NCI-H1417 treated with DMSO at 0.1 percent for 48 hours (cell line): ENCODE results near the gene LYPD4.
A peak's percentile ranks its signal among the peaks of the same experiment; 100 is the strongest.

Source experiments
- DNase-seq: peaks from one replicate; lab custom pipeline; 2025; lab: John Stamatoyannopoulos, UW

LYPD4 gene

DNA sequence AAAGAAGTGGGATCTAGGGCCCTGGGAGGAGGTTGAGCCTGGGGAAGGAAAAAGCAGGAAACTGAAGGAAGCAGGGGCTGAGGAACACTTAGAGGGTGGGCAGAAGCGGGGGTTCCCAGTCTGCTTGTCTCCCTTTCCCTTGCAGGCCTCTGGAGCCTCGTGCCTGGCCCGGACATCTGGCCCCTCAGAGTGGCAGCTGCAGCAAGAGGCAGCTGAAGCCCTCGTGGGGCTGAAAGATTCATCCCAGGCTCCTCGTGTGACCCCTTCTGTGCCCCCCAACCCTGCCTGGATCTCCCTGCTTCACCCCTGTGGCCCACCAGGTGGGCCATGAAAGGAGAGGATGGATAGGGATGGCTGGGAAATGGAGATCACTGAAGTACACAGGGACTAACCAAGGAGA is 5.9 kb upstream of the LYPD4 start:
- no peak for DNase-seq

- no peak for DNase-seq
These were observed 4.6 kb upstream of the LYPD4 start for GRCh38 chr19:41849067-41849466.

GRCh38 chr19:41848666-41849065 is 4.2 kb upstream of the LYPD4 start:
- DNase-seq = no peak

GRCh38 chr19:41847351-41848105 is 3.0 kb upstream of the LYPD4 start:
- no peak for DNase-seq

- DNase-seq = no peak
These were observed 638 bp upstream of the LYPD4 start for GRCh38 chr19:41845051-41845590.

DNA sequence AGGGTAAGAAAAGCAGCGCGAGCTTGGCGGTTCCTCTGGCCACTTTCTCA is 343 bp upstream of the LYPD4 start, which contains the start of gene DMRTC2:
DMRTC2 (plus strand) TSS at position 42 of the 50 bp plus-strand sequence. CDS start 2,387 bp downstream, outside the sequence.
- DNase-seq = no peak

- DNase-seq = no peak
These were observed 1.1 kb downstream of the LYPD4 start for GRCh38 chr19:41843371-41843770.

DNA sequence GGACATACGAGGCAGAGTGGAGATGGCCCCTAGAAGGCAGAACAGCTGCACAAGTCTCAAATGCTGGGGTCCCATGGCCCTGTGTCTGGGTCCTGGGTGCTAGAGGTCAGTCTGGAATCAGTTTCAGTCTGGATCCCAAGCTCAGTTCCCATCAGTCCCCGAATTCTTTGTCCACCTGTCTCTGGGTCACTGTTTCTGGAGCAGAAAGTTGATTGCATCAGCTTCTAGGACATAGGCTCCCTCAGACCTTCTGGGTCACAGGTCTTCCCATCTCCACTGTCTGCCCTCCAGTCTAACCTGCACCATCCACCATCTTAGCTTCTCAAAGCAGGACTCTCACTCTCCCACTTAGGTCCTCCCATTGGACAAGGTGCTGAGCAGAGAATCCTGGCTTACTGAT is 5.3 kb downstream of the LYPD4 start:
- DNase-seq = no peak

DNA sequence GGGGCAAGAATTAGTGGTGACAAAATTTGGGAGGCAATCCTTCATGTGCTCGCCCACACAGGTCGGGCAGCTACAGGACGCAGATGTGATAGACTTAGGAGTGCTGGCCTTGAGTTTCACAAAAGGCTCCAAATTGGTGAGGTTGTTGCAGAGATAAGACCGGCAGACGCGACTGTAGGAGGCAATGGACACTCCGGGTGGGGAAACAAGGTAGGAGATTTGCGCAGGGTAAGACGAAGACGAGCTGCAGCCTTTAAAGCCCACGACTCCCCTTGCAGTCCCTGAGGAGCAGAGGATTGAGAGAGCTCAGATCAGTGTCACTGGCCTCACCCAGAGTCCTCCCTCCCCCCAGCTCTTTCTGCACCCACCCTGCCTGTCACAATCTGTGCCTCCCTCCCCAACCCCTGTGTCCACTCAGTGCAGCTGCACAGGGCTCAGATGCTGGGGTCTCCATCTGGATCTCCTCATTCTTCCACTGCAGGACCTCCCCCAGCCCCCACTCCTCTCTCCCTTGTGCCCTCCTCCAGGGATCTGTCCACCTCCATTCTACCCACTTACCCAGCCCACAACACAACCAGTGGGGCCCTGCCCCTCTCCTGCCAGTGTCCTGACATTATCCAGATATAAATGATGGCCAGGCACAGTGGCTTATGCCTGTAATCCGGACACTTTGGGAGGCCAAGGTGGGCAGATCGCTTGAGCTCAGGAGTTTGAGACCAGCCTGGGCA is 6.3 kb downstream of the LYPD4 start:
- no peak for DNase-seq

- DNase-seq = peak; percentile 15
These were observed 23.3 kb downstream of the LYPD4 start for GRCh38 chr19:41821003-41821735.

- no peak for DNase-seq
These were observed 27.7 kb downstream of the LYPD4 start for GRCh38 chr19:41816761-41817160.

DNA sequence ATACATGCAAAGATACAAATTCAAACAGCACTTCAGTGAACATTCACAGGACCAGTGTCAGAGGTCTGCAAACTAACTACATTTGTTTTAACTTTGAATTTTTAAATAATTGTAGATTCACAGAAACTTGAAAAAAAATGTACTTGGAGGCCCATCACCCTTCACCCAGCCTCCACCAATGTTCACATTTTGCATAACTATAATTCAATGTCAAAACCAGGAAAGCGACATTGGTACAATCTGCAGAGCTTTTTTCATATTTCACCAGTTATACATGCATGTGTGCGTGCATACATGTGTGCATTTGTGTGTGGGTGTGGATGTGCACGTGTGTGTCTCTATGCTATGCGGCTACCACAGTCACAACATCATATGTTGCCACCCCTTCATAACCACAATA is 29.2 kb downstream of the LYPD4 start:
- DNase-seq = no peak

DNA sequence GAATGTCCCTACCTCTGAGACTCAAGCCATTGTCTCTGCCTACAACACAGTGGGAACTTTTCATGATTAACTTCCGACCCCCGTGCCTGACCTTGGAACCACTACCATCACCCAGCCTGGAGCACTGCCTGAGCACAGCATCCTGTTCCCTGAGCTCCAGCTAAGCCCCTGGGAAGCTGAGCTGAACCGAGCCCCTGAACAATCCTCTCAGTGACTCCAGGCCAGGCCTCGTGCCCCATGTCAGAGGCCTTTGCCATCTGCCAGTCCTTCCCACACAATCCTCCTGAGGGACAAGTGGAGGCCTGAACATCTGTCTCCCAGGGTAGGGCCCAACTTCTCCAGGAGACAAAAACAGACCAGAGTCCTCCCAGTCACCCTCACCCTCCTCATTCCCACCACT is 30.6 kb downstream of the LYPD4 start:
- DNase-seq = no peak

- DNase-seq = no peak
These were observed 32.5 kb downstream of the LYPD4 start for GRCh38 chr19:41811981-41812380.

DNA sequence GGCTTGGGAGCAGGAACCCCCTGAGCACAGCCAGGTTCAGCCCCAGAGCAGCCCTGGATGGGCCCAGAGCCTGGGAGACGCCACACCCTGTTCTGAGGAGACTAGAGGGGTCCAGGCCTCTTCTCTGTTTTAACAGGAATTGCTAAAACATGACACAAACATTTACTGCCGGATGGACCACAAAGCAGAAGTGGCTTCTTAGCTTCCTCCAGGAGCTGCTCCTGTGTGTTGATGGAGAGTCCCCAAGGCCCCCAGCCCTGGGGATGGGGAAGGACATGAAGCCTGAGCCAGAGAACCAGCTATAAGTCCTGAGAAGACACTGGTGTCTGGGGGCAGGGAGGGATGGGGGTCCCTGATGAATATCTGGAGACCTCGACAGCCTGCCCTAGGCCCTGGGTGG is 33.4 kb downstream of the LYPD4 start:
- DNase-seq = no peak

DNA sequence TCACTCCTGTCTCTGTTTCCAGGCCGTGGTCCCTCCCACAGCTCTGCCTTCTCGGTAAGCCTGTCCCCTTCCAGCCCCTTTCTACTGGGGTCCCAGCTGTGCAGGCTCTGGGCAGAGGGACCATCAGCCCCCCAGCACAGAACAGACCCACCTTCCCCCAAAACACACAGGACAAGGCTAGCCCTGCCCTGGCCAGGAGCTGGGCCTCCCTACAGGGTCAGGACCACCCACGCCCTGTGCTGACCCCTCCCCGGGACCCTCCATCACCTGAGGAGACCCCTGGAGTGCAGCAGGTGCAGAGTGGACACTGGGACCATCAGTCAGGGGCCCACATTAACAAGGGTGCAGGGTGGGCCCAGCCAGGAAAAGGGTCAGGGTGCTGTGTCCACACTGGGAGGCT is 34.2 kb downstream of the LYPD4 start:
- no peak for DNase-seq

DNA sequence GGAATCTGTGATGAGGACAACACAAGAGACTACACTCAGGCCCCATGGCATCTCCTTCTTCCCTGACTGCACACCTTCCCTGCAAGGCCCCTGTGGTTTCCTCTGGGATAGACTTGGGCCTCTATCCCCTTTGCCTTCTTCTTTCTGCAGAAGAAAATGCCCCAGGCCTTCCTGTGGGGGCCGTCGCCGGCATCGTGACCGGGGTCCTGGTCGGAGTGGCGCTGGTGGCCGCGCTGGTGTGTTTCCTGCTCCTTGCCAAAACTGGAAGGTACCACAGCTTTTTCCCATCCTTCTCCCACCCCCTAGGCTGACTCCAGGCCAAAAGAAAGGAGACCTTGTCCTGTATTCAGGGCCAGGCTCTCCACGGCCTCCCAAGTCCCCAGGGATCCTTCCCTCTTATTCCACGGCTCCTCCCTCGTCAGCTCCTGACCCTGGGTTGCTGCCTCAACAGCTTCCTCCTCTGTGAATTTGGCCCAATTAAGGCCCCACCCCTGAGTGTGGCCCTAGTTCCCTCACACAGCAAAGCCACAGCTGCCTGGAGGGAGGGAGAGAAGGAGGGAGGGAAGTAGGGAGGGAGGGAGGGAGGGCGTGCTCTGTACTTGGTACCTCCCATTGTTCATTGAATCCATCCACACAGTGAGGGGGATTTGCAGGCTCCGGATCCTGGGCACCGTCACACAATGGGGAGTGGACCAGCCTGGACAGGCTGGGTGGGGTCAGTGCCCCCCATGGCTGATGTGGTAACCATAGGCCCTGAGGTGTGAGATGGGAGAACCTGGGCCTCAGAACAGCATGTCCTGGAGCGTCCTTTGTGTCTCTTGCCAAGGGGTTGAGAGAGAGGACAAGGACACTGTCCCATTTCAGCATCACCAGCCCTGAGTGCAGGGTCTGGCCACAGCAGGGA is 35.6 kb downstream of the LYPD4 start:
- DNase-seq = no peak

DNA sequence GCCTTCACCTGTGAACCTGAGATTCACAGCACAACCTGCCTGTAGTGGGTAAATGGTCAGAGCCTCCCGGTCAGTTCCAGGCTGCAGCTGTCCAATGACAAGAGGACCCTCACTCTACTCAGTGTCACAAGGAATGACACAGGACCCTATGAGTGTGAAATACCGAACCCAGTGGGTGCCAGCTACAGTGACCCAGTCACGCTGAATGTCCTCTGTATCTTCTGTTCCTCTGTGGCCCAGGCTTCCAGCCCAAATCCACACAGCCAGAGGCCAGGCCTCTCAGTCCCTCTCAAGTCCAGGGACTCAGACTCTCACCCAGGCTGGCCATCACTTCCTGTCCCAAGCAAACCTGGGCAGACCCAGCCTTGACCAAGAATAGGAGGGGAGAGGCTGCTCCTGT is 37.3 kb downstream of the LYPD4 start:
- no peak for DNase-seq

DNA sequence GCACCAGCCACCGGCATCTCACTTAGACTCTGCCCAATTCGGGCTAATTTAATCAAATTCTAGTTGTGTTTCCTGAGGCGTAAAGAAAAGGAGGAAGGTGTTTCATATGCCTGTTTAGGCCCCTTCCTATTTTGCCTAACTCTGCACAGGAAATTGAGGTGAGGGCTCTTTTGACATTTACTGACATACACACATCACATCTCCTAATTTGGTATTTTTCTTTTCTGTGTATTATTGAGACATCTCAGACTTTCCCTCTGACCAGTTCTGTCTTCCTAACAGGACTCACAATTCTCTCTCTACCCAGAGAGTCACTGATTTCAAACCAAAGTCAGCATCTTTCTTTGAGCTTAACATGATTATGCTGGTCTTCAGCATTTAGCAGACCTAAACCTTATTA is 40.1 kb downstream of the LYPD4 start:
- no peak for DNase-seq

- DNase-seq = no peak
These were observed 41.7 kb downstream of the LYPD4 start for GRCh38 chr19:41802770-41803169.

DNA sequence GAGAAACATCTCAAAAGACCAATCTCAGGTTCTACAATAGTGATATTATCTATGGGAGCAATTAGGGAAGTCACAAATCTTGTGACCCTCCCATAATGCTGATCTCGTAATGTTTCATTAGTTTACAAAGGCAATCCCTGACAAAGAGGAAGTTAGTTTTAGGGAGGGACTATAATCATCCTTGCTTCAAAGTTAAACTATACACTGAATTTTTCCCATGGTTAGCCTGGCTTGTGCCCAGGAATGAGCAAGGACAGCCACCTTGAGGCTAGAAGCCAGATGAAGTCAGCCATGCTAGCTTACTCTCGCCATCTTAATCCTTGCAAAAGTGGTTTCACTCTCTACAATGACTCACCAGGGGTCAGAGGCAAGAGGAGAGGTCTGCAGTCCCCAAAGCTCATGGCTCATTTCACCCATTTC is 42.7 kb downstream of the LYPD4 start:
- no peak for DNase-seq

DNA sequence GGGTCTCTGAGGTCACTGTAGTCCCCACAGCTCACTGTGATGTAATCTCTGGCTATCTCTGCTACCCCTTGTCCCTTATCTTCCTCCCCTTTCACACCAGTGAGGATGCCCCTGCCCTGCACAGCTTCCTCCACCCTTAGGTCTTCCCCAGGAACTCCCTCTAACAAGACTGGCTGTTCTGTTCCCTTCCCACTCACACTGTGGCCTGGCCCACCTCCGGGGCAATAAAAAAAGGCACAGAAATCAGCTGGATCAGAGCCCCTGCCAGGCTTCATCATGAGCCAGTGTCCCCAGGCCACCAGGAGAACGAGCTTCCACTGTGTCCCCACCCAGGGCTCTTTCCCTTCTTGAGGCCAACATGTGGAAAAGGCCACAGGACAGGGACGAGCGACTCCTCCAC is 43.5 kb downstream of the LYPD4 start:
- DNase-seq = no peak
